Measurements from ENCODE around the gene TMEM235. TPM values are rescaled to one million over a fixed set of nuclear protein-coding genes. Genes with fewer than 3 reads are reported as not detected.

Gene TMEM235
- total and polyA plus RNA-seq, 4 donors: 0.02 TPM; not detected in 3

DNA sequence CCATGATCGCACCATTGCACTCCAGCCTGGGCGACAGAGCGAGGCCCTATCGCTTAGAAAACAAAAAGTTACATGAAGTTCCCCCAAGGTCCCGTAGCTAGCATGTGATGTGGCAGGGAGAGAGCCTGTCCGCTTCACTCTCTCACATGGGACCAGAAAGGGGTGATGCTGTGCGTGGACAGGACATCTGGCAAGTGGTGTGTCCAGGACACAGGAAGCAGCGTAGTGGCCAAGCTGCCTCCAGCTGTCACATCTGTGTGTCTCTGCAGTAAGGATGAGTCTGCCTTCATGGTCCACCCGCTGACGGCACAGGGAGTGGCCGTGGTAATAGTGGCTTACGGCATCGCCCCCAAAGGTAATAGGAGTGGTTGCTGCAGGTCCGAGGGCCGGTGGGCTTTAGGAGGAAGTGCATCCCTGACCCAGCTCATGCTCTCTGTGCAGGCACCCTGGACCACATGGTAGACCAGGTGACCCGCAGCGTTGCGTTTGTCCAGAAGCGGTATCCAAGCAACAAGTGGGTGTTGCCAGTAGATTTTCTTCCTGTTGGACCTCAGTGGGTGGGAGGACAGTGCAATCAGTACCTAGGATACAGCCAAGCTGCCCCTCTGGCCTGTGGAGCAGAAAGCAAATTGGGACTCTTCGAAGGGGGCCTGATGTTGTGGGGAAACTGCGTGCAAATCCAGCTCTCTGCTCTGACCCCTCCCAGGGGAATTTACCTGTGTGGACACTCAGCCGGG, 26.9 kb upstream of the TMEM235 start:
- TF ChIP-seq NR2F2 (IDR thresholded peaks at IDR 0.05) (no peak), REST (IDR thresholded peaks at IDR 0.05) (no peak)
- TF ChIP-seq, protein P1, sequence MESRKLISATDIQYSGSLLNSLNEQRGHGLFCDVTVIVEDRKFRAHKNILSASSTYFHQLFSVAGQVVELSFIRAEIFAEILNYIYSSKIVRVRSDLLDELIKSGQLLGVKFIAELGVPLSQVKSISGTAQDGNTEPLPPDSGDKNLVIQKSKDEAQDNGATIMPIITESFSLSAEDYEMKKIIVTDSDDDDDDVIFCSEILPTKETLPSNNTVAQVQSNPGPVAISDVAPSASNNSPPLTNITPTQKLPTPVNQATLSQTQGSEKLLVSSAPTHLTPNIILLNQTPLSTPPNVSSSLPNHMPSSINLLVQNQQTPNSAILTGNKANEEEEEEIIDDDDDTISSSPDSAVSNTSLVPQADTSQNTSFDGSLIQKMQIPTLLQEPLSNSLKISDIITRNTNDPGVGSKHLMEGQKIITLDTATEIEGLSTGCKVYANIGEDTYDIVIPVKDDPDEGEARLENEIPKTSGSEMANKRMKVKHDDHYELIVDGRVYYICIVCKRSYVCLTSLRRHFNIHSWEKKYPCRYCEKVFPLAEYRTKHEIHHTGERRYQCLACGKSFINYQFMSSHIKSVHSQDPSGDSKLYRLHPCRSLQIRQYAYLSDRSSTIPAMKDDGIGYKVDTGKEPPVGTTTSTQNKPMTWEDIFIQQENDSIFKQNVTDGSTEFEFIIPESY (IDR thresholded peaks at IDR 0.05): no peak
- DNase-seq (ENCODE audit: low spot score): no peak
- Histone ChIP-seq H3K27me3 (ENCODE audit: control insufficient read depth in 4 of 4, insufficient read depth in 4 of 4, low read length in 3 of 4) (no peaks in the 10 kb centered on the region), H3K4me3 (ENCODE audit: low read depth in 1 of 3, low read length in 3 of 3) (no peak overlapping the region), H3K9ac (ENCODE audit: low read depth in 1 of 2, low read length in 2 of 2) (no peak overlapping the region), H3K36me3 (ENCODE audit: control insufficient read depth in 4 of 4, insufficient read depth in 3 of 4, low read depth in 1 of 4, low read length in 3 of 4) (peaks cover 12 to 45% (median 25%) of the 10 kb centered on the region in 4 donors), H3K27ac (ENCODE audit: low read depth in 1 of 2, low read length in 2 of 2) (no peak overlapping the region), H3K9me3 (ENCODE audit: control insufficient read depth in 4 of 4, low read length in 3 of 4) (no peaks in the 10 kb centered on the region), H3K4me1 (ENCODE audit: control insufficient read depth in 4 of 4, insufficient read depth in 4 of 4, low read length in 3 of 4) (peaks cover 0 to 3% (median 0%) of the 10 kb centered on the region in 4 donors)
- WGBS: 92% methylated on average over 22 of the region's 22 CpGs

DNA sequence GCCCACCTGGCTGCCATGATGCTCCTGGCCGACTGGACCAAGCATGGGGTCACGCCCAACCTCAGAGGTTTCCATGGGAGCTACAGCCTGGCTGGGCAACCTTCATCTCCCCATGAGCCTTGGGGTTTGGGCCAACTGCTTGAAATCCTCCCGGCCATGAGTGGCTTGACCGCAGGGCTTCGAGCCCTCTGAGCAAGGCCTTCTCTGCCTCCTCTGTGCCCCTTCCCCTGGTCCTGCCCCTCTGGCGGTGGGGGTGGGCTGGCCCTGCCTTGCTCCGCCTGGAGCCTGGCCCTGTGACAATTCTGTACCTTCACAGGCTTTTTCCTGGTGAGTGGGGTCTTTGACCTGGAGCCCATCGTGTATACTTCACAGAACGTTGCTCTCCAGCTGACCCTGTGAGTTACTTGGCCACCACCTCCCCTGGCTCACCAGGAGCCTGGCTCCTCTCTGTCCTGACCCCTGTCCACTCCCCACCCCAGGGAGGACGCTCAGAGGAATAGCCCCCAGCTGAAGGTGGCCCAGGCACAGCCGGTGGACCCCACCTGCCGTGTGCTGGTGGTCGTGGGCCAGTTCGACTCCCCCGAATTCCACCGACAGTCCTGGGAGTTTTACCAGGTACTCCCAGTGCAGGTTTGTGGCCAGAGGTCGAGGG, 26.2 kb upstream of the TMEM235 start:
- no peak for DNase-seq (ENCODE audit: low spot score)
- H3K4me3 ChIP-seq (ENCODE audit: low read depth in 1 of 3, low read length in 3 of 3): no peak overlapping the region
- TF ChIP-seq RXRA (IDR thresholded peaks at IDR 0.05) (no peak), HNF4G (IDR thresholded peaks at IDR 0.05) (no peak), REST (IDR thresholded peaks at IDR 0.05) (no peak), NR2F2 (IDR thresholded peaks at IDR 0.05) (no peak), RAD21 (IDR thresholded peaks at IDR 0.05) (no peak), CTCF (IDR thresholded peaks at IDR 0.05; ENCODE audit: low read depth, low read length, missing input control) (no peak), HNF4A (conservative IDR thresholded peaks at IDR 0.05) (no peak), FOXA2 (IDR thresholded peaks at IDR 0.05) (no peak), YY1 (IDR thresholded peaks at IDR 0.05) (no peak), JUND (IDR thresholded peaks at IDR 0.05) (no peak)
- TF ChIP-seq, protein P2, sequence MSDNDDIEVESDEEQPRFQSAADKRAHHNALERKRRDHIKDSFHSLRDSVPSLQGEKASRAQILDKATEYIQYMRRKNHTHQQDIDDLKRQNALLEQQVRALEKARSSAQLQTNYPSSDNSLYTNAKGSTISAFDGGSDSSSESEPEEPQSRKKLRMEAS (IDR thresholded peaks at IDR 0.05): no peak
- TF ChIP-seq, protein P3, sequence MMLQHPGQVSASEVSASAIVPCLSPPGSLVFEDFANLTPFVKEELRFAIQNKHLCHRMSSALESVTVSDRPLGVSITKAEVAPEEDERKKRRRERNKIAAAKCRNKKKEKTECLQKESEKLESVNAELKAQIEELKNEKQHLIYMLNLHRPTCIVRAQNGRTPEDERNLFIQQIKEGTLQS (IDR thresholded peaks at IDR 0.05): no peak
- TF ChIP-seq, protein P1 (IDR thresholded peaks at IDR 0.05): no peak
- H3K27ac ChIP-seq (ENCODE audit: low read depth in 1 of 2, low read length in 2 of 2): no peak overlapping the region
- H3K4me1 ChIP-seq (ENCODE audit: control insufficient read depth in 4 of 4, insufficient read depth in 4 of 4, low read length in 3 of 4): peaks cover 0 to 3% (median 0%) of the 10 kb centered on the region in 4 donors
- H3K9me3 ChIP-seq (ENCODE audit: control insufficient read depth in 4 of 4, low read length in 3 of 4): no peaks in the 10 kb centered on the region
- H3K27me3 ChIP-seq (ENCODE audit: control insufficient read depth in 4 of 4, insufficient read depth in 4 of 4, low read length in 3 of 4): no peaks in the 10 kb centered on the region
- H3K9ac ChIP-seq (ENCODE audit: low read depth in 1 of 2, low read length in 2 of 2): no peak overlapping the region
- H3K36me3 ChIP-seq (ENCODE audit: control insufficient read depth in 4 of 4, insufficient read depth in 3 of 4, low read depth in 1 of 4, low read length in 3 of 4): peaks cover 10 to 43% (median 25%) of the 10 kb centered on the region in 4 donors
- WGBS: 87% methylated on average over 17 of the region's 17 CpGs

Measured in liver (tissue), 9 donors.